Stimulated activated CD4-positive, alpha-beta T cell treated with anti-CD3 and anti-CD28 coated beads, Interleukin-4, amount 100 ng/mL, for 4 hours (primary cell): Measurements from ENCODE around the gene TRIM69.
A peak's percentile ranks its signal among the peaks of the same experiment; 100 is the strongest.
"Not testable (repeated sequence)": the region's sequence is repeated elsewhere in the genome, so short reads cannot be mapped to it uniquely, and the experiment has no call there.

Source experiments
- DNase-seq, 2 experiments: peaks; one replicate each; pipeline ENCODE4 v3.0.0-alpha.2; 2020

Gene TRIM69, protein sequence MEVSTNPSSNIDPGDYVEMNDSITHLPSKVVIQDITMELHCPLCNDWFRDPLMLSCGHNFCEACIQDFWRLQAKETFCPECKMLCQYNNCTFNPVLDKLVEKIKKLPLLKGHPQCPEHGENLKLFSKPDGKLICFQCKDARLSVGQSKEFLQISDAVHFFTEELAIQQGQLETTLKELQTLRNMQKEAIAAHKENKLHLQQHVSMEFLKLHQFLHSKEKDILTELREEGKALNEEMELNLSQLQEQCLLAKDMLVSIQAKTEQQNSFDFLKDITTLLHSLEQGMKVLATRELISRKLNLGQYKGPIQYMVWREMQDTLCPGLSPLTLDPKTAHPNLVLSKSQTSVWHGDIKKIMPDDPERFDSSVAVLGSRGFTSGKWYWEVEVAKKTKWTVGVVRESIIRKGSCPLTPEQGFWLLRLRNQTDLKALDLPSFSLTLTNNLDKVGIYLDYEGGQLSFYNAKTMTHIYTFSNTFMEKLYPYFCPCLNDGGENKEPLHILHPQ

DNA sequence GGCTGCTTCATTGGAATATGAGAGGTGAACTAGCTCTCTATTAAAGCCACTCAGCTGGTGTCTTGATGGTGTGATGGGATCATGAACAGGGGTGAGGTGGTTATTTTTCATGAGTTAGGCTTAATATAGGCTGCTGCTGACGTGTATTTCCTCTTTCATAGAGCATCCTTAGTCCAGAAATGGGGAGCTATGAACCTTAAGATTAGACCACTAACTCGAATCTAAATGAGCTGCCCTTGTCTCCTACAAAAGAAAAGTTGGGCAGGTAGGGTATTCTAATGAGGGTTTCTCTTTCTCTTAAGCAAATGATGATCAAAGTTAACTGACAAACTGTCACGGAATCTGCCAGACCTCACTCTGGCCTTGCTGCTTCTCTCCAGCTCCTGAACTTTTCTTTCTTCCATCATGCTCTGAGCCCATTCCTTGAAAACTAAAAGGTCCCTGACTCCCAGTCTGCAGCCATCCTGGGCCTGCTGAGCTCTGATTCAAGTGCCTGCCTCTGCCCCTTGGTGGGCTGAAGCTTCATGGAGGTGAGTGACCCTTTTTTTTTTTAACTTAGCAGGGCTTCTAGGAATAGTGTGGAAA is at the start of gene TRIM69:
TRIM69 (plus strand) TSS at position 348 of the 585 bp plus-strand sequence; CDS start at position 525, 177 bp downstream.
- no peak for DNase-seq

DNA sequence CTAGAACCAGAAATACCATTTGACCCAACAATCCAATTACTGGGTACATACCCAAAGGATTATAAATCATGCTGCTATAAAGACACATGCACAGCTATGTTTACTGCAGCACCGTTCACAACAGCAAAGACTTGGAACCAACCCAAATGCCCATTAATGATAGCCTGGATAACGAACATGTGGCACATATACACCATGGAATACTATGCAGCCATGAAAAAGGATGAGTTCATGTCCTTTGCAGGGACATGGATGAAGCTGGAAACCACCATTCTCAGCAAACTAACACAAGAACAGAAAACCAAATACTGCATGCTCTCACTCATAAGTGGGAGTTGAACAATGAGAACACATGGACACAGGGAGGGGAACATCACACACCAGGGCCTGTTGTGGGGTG is 47.0 kb upstream of the TRIM69 start:
- not testable (repeated sequence) for DNase-seq

DNA sequence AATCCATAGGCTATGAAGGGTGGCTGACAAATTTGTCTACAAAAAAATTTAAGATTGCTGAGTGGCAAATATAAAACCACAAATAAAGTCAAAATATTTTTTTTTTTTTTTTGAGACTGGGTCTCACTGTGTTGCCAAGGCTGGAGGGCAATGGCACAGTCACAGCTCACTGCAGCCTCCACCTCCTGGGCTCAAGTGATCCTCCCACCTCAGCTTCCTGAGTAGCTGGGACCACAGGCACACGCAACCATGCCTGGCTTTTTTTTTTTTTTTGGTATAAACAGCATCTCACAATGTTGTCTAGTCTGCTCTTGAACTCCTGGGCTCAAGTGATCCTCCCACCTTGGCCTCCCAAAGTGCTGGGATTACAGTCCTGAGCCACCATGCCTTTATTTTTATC is 46.1 kb upstream of the TRIM69 start:
- peak in 1 of 2 experiments; percentile 28 for DNase-seq

DNA sequence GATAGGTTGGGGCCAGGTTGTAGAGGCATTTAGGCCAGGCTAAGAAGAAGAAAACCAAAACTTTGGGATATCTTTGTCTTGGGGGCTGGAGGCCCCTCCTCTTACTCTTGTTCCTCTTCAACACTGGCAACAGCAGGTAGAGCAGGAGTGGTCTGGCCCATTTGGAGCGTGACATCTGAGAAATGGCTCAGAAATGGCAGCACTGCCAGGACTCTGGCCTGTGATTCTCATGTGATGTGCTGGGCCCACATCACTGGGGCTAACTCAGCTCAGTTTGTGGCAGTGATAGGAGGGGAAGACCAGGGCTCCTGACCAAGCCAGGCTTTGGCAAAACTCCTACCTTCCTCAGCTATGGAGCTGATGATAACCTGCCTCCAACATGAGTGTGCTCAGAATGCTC is 43.7 kb upstream of the TRIM69 start:
- no peak for DNase-seq

DNA sequence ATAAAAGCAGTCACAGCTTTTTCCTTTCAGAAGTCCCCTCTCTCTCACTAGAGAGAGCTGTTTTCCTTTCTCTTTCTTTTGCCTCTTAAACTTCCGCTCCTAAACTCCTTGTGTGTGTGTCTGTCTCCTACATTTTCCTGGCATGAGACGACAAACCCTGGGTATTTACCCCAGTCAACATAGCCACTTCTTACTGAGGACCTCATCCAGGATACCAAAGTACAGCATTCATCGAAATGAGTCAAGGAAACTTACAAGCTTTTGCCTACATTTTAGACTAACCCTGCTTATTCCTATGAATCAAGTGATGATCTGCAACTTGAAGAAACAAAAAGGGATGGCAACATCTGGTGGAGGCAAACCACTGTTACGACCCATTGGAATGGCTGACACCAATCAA is 41.9 kb upstream of the TRIM69 start:
- no peak for DNase-seq

DNA sequence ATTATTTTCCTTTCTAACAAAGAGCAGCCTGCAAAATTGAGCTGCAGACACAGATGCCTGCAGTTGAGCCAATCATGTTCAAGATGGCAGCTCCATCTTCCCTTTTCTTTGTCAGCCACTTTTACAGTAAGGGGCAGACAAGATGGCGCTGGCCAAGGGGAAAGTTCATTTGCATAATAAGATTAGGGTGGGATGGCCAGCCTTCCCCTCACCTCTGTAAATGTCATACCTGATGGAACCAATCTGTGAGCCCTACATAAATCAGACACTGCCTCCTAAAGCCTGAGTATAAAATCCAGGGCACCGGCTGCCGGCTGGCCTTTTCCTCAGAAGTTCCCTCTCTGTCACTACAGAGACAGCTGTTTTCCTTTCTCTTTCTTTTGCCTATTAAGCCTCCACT is 41.0 kb upstream of the TRIM69 start:
- DNase-seq, result no peak

DNA sequence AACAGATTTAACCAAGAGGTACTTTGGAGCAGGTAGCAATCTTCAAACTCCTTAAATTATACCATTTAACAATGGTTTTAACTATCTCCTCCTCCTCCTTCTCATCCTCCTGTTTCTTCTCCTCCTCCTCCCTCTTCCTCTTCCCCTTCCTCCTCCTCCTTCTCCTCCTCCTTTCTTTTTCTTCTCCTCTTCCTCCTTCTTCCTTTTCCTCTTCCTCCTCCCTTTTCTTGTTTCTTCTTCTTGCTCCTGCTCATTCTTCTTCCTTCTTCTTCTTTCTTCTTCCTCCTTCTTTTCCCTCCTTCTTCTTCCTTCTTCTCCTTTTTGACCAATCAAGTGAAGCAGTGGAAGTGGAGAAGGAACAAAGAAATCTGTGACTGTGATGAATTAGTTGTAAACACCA is 39.3 kb upstream of the TRIM69 start:
- DNase-seq, result no peak

DNA sequence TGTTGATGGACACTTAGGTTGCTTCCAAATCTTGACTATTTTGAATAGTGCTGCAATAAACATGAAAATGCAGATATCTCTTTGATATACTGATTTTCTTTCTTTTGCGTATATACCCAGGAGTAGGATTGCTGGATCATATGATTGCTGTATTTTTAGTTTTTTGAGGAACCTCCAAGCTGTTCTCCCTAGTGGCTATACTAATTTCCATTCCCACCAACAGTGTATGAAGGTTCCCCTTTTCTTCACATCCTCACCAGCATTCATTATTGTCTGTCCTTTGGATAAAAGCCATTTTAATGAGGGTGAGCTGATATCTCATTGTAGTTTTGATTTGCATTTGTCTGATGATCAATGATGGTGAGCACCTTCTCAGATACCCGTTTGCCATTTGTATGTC is 37.7 kb upstream of the TRIM69 start:
- DNase-seq, result no peak

DNA sequence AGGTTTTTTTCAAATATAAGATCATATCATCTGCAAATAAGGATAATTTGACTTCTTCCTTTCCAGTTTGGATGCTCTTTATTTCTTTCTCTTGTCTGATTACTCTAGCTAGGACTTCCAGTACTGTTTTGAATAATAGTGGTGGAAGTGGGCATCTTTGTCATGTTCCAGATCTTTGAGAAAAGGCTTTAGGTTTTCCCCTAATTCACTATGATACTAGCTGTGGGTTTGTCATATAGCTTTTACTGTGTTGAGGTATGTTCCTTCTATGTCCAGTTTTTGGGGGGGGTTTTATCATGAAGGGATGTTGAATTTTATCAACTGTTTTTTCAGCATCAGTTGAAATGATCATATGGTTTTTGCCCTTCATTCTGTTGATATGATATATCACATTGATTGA is 35.7 kb upstream of the TRIM69 start:
- DNase-seq, result not testable (repeated sequence)

DNA sequence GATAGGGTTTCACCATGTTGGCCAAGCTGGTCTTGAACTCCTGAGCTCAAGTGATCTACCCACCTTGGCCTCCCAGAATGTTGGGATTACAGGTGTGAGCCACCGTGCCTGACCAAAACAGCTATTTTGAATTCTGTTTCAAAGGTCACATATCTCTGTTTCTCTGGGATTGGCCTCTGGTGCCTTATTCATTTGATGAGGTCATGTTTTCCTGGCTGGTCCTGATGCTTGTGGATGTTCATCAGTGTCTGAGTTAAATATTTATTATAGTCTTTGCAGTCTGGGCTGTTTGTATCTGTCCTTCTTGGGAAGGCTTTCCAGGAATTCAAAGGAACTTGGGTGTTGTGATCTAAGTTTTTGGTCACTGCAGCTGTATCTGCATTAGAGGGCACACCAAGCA is 30.3 kb upstream of the TRIM69 start:
- DNase-seq, result no peak

DNA sequence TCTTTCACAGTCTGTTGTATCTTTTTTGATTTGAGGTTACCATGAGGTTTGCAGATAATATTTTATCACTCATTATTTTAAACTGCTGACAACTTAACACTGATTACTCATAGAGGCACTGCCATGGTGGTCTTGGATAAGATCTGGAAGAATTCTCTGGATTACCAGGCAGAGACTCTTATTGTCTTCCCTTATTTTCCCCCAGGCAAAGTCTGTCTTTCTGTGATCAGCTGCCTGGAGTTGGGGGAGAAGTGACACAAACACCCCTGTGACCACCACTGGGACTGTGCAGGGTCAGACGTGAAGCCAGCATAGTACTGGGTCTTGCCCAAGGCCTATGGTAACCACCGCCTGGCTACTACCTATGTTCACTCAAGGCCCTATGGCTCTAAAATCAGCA is 29.9 kb upstream of the TRIM69 start:
- no peak for DNase-seq

DNA sequence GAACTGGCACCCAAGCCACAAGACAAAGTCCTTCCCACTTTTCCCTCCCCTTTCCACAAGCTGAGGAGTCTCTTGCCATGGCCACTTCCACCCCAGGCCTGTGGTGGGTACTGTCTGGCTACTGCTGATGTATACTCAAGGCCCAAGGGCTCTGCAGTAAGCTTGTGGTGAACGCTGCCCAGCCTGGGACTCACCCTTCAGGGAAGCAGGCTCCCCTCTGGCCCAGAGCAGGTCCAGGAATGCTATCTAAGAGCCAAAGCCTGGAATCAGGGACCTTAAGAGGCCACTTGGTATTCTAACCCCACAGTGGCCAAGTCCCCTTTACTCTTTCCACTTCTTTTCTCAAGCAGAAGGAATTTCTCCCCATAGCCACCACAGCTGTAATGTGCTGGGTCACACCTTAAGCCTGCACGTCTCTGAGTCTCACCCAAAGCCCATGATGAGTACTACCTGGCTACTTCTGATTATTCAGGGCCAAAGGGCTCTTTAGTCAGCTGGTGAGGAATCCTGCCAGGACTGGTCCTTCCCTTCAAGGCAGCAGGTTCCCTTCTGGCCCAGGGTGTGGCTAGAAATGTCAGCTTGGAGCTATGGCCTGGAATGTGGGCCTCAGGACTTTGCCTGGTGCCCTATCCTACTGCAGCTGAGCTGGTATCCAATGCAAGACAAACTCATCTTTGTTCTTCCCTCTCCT is 29.2 kb upstream of the TRIM69 start:
- DNase-seq, result no peak

DNA sequence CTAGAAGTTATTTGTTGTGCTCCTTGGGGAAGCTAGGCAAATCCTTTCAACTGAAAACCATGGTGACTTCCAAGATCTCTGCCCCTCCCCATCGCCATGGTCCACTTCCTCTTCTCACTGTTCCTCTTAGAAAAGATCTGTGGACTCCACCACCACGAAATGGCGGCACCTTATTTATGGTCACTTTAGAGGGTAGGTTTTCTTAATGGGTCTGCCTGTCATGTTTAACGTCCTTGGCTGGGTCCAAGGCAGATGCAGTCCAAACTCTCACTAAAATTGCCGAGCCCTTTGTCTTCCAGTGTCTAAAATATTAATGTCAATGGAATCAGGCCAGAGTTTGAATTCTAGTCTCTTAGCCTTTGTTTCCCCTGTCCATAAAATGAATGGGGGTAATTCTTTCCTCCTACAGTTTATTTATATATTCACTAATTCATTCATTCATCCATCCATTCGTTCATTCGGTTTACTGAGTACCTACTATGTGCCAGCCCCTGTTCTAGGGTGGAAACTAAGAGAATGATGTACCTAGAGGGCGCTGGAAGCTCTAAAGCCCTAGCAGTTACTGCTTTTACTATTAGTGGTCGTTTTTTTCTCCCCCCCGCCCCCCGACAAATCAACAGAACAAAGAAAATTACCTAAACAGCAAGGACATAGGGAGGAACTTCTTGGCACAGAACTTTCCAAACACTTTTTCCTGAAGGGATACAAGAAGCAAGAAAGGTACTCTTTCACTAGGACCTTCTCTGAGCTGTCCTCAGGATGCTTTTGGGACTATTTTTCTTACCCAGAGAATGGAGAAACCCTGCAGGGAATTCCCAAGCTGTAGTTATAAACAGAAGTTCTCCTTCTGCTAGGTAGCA is 25.9 kb upstream of the TRIM69 start:
- peak in 1 of 2 experiments; percentile 35 for DNase-seq

DNA sequence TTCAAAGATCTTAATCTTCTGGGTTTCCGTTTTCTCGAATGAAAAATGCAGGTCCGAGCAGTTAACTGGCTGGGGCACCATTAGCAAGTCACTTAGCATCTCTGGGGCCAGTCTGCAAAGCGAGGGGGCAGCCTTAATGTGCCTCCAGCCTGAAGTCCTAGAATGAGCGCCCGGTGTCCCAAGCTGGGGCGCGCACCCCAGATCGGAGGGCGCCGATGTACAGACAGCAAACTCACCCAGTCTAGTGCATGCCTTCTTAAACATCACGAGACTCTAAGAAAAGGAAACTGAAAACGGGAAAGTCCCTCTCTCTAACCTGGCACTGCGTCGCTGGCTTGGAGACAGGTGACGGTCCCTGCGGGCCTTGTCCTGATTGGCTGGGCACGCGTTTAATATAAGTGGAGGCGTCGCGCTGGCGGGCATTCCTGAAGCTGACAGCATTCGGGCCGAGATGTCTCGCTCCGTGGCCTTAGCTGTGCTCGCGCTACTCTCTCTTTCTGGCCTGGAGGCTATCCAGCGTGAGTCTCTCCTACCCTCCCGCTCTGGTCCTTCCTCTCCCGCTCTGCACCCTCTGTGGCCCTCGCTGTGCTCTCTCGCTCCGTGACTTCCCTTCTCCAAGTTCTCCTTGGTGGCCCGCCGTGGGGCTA is 25.1 kb upstream of the TRIM69 start, which contains the start of the genes B2M and PATL2:
B2M (plus strand) TSS at position 422 of the 647 bp plus-strand sequence; CDS start at position 452, 30 bp downstream.
PATL2 (minus strand) TSS at position 228 of the 647 bp plus-strand sequence. CDS start 34,833 bp downstream, outside the sequence.
- peak; percentile 91 to 95 for DNase-seq

DNA sequence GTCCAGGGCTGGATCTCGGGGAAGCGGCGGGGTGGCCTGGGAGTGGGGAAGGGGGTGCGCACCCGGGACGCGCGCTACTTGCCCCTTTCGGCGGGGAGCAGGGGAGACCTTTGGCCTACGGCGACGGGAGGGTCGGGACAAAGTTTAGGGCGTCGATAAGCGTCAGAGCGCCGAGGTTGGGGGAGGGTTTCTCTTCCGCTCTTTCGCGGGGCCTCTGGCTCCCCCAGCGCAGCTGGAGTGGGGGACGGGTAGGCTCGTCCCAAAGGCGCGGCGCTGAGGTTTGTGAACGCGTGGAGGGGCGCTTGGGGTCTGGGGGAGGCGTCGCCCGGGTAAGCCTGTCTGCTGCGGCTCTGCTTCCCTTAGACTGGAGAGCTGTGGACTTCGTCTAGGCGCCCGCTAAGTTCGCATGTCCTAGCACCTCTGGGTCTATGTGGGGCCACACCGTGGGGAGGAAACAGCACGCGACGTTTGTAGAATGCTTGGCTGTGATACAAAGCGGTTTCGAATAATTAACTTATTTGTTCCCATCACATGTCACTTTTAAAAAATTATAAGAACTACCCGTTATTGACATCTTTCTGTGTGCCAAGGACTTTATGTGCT is 24.5 kb upstream of the TRIM69 start:
- peak; percentile 56 to 62 for DNase-seq

DNA sequence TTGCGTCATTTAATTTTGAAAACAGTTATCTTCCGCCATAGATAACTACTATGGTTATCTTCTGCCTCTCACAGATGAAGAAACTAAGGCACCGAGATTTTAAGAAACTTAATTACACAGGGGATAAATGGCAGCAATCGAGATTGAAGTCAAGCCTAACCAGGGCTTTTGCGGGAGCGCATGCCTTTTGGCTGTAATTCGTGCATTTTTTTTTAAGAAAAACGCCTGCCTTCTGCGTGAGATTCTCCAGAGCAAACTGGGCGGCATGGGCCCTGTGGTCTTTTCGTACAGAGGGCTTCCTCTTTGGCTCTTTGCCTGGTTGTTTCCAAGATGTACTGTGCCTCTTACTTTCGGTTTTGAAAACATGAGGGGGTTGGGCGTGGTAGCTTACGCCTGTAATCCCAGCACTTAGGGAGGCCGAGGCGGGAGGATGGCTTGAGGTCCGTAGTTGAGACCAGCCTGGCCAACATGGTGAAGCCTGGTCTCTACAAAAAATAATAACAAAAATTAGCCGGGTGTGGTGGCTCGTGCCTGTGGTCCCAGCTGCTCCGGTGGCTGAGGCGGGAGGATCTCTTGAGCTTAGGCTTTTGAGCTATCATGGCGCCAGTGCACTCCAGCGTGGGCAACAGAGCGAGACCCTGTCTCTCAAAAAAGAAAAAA is 23.9 kb upstream of the TRIM69 start:
- DNase-seq, result peak; percentile 52 to 69

DNA sequence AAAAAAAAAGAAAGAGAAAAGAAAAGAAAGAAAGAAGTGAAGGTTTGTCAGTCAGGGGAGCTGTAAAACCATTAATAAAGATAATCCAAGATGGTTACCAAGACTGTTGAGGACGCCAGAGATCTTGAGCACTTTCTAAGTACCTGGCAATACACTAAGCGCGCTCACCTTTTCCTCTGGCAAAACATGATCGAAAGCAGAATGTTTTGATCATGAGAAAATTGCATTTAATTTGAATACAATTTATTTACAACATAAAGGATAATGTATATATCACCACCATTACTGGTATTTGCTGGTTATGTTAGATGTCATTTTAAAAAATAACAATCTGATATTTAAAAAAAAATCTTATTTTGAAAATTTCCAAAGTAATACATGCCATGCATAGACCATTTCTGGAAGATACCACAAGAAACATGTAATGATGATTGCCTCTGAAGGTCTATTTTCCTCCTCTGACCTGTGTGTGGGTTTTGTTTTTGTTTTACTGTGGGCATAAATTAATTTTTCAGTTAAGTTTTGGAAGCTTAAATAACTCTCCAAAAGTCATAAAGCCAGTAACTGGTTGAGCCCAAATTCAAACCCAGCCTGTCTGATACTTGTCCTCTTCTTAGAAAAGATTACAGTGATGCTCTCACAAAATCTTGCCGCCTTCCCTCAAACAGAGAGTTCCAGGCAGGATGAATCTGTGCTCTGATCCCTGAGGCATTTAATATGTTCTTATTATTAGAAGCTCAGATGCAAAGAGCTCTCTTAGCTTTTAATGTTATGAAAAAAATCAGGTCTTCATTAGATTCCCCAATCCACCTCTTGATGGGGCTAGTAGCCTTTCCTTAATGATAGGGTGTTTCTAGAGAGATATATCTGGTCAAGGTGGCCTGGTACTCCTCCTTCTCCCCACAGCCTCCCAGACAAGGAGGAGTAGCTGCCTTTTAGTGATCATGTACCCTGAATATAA is 23.0 kb upstream of the TRIM69 start:
- no peak for DNase-seq

DNA sequence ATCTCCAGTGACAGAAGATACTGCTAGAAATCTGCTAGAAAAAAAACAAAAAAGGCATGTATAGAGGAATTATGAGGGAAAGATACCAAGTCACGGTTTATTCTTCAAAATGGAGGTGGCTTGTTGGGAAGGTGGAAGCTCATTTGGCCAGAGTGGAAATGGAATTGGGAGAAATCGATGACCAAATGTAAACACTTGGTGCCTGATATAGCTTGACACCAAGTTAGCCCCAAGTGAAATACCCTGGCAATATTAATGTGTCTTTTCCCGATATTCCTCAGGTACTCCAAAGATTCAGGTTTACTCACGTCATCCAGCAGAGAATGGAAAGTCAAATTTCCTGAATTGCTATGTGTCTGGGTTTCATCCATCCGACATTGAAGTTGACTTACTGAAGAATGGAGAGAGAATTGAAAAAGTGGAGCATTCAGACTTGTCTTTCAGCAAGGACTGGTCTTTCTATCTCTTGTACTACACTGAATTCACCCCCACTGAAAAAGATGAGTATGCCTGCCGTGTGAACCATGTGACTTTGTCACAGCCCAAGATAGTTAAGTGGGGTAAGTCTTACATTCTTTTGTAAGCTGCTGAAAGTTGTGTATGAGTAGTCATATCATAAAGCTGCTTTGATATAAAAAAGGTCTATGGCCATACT is 21.1 kb upstream of the TRIM69 start:
- no peak for DNase-seq

DNA sequence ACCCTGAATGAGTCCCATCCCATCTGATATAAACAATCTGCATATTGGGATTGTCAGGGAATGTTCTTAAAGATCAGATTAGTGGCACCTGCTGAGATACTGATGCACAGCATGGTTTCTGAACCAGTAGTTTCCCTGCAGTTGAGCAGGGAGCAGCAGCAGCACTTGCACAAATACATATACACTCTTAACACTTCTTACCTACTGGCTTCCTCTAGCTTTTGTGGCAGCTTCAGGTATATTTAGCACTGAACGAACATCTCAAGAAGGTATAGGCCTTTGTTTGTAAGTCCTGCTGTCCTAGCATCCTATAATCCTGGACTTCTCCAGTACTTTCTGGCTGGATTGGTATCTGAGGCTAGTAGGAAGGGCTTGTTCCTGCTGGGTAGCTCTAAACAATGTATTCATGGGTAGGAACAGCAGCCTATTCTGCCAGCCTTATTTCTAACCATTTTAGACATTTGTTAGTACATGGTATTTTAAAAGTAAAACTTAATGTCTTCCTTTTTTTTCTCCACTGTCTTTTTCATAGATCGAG is 20.5 kb upstream of the TRIM69 start:
- DNase-seq, result no peak
